SIG-M5 treated with dmso at 0.1 percent for 504 hours (cell line): ENCODE results near the gene AOPEP.

Experiments used
- DNase-seq: peaks from one replicate; lab custom pipeline; 2025; ENCODE audit not compliant: unreplicated experiment; lab: John Stamatoyannopoulos, UW

The AOPEP gene

DNA sequence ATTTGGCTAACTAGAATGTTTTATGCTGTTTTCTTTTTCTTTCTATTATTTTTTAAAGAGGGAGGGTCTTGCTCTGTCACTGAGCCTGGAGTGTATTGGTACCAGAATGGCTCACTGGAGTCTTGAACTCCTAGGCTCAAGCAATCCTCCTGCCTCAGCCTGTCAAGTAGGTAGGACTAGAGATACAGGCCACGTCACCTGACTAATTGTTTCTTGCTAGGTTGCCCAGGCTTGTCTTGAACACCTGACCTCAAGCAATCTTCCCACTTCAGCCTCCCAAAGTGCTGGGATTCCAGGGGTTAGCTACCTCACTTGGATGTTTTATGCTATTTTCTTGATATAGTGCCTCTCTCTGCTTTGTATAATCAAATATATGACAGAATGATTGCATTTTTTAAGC lies 166.2 kb downstream of the AOPEP start:
- no peak for DNase-seq

DNA sequence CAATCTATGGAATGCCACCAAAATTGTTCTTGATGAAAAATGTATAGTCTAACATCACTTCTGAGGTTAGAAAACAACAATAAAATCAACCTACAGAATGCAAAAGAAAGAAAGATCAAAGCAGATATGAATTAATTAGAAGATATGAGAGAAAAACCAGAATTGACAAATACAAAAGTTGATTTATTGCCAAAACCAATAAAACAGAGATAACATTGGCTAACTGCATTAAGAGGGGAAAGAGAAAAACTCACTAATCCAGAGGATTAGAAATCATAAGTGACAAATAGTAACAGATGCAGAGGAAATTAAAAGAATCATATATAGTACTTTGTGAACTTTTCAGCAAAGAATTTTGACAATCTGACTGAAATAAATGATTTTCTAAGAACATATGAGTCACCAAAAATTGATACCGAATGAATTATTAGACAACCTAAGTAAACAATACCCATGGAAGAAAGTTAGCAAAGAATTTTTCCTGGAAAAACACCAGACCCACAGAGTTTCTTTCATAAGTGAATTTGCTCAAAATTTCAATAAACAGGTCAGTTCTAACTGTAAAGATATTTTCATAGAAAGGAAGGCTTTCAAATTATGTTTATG lies 167.7 kb downstream of the AOPEP start:
- DNase-seq: no peak

DNA sequence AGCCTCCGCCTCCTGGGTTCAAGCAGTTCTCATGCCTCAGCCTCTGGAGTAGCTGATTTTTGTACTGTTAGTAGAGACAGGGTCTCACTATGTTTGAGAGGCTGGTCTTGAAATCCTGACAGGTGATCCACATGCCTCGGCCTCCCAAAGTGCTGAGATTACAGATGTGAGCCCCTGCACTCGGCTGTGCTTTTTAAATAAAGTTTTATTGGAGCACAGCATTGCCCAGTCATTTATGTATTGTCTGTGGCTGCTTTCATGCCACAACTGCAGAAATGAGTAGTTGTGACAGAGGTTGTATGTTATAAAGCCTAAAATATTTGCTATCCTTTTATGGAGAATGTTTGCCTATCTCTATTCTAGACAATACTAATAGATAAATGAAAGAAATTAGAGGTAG lies 169.2 kb downstream of the AOPEP start:
- DNase-seq: no peak

DNA sequence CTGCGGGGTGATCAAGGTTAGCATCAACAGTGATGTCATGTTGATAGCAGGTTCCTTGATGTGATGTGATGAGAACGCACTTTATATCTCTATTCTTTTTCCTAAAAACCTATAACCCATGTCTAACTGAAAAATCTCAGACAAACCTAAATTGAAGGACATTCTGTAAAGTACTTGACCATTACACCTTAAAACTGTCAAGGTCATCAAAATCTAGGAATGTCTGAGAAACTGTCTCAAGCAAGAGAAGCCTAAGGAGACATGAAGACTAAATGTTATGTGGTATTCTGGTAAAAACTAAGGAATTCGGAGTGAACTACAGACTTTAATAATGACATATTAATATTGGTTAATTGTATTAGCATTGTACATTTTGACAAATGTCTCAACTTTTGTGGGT lies 170.0 kb downstream of the AOPEP start:
- DNase-seq: no peak

DNA sequence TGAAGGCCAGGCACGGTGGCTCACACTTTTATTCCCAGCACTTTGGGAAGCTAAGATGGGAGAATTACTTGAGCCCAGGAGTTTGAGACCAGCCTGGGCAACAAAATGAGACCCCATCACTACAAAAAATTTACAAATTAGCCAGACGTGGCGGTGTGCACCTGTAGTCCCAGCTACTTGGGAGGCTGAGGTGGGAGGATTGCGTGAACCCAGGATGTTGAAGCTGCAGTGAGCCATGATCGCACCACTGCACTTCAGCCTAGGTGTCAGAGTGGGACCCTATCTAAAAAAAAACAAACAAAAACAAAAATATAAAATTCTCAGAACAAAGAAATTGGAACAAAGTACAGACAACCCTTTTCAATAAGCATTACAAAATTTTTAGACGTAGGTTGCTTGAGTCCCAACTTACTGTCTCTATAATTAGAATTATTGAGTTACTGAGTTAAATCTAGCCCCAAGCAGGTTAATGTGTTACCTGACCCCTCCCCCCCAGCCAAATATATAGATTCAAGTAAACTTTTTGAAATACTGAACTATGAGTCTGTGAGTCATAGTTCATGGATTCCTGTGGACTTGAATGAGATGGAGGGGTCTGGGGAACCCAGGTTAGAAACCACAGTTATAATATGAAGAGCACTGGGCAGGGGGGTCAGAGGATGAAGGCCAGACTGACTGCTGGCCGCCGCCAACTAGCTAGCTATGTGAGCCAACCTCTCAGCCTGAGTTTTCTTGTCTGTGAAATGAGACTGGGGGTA lies 173.1 kb downstream of the AOPEP start:
- DNase-seq: no peak

DNA sequence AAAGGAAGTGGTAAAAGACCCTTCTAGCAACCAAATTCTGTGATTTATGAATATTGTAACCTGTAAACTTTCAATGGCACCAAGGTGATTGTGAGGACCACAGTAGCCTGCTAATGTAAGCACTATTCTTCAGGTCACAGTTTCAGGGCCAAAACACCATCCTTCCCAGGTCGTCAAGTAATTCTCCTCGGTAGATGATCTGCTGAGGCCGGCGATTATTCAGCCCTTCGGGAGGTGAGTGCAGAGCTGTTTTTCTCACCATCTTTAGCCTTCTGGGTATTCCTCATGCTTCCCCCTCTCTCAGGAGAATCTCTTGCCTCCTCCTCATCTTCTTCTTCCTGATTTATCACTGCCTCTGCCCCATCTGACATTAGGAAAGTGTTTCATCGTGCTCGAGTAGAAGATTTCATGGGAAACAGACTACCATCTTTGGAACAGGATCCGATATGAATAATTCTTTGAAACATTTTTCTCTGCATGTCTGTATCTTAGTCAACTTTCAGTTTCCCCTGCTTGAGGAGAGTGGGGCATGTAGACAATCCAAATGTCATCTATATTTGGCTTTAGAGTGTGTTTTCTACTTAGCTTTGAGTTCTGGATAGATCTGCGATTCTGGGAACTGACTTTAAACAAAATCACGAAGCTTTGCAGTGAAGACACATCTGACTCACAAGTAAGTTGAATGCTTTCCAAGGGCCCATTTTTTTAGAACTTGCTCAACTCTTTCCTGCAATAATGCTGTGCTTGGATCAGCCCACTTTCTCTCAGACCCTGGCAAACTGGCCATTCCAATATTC lies 173.9 kb downstream of the AOPEP start:
- no peak for DNase-seq

DNA sequence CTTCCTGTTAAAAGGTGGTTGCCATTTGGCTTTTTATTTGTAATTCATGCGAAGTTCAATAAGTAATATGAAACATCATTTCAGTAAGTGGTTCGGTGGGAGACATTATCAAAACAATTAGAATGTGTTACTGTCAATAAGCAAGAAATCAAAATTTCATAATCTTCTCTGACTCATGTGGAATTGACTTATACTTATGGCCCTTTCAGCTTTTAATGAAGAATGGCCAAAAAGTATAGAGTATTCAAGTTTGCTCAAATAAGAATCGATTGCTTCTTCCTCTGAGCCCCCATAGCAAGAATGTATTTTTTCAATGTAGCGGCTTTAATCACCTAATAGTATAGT lies 174.5 kb downstream of the AOPEP start:
- no peak for DNase-seq

DNA sequence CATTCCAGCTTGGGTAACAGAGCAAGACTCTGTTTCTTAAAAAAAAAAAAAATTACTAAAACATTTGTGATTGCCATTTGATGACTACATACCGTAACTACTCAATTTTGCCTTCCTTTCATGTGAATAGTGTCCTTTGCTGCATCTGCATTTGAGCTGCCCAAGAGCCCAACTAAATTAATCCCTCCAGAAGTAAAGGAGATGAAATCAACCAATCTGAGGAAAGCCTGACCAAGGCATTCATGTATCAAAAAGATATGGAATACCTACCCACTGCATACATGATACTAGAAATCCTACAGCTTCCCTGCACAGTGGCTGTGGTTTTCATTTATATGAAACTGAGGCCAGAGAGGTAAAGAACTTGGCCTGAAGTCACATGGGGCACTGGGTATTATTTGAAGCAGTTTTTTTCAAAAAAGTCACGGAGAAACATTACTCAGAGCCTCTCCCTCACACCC lies 177.5 kb downstream of the AOPEP start:
- no peak for DNase-seq

DNA sequence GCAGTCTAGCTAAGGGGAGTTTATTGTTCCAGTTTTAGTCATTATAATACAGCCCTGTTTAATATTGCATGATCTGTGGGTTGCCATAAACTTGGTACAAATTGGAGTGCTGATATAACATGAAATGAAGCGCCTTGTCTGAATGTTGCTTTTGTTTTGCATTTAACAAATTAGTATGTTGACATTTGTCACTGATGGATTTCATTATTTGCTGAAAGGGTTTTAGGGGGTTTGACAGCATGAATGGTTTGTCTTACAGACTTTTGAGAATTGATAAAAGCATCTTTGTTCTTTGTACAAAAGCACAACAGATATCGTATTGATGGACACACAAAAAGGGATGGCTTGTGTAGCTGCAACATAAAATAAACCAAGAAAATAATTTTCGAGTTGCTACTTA lies 178.3 kb downstream of the AOPEP start:
- no peak for DNase-seq

DNA sequence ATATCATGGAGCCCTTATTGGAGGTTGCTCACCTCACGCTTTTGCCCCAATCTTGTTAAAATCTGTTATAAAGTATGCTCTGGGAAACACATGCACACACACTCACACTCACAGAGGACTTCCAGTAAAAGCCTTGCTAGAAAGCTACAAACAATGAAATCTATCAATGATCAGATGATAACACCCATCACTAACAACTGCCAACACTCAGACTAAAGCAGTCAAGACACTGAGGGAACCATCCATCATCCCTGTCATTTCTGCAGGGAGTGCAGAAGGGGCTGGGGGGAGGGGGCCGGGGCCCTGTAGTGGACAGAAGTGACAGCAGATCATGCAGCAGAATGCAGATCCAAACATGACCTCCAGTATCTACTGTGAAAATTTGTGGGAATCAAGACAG lies 179.1 kb downstream of the AOPEP start:
- DNase-seq: no peak

DNA sequence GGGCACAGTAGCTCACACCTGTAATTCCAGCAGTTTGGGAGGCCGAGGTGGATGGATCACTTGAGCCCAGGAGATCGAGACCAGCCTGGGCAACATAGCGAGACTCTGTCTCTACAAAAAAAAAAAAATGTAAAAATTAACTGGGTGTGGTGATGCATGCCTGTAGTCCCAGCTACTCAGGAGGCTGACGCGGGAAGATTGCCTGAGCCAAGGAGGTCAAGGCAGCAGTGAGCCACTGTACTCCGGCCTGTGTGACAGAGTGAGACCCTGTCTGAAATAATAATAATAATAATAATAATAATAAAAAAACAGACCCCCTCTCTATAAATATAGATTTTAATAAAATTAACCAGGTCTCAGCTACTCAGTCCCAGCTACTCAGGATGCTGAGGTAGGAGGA lies 179.7 kb downstream of the AOPEP start:
- DNase-seq: no peak

DNA sequence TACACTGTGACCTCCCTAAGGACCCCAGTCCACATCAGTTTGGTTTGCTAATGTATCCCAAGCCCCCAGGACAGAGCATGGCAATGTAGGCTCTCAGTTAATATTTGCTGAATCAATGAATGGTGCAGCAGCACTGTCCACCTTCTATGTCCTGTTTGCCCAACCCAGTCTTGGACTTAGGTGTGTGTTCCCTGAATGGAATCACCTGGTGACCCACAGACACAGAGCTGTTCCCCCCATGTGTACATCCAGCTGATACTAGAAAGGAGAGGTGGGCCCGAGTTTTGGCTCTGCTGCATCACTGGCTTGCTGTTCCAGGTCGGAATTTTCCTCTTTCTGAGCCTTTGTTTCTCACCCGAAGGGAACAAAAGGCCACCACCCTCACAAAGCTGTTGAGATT lies 180.2 kb downstream of the AOPEP start:
- no peak for DNase-seq

DNA sequence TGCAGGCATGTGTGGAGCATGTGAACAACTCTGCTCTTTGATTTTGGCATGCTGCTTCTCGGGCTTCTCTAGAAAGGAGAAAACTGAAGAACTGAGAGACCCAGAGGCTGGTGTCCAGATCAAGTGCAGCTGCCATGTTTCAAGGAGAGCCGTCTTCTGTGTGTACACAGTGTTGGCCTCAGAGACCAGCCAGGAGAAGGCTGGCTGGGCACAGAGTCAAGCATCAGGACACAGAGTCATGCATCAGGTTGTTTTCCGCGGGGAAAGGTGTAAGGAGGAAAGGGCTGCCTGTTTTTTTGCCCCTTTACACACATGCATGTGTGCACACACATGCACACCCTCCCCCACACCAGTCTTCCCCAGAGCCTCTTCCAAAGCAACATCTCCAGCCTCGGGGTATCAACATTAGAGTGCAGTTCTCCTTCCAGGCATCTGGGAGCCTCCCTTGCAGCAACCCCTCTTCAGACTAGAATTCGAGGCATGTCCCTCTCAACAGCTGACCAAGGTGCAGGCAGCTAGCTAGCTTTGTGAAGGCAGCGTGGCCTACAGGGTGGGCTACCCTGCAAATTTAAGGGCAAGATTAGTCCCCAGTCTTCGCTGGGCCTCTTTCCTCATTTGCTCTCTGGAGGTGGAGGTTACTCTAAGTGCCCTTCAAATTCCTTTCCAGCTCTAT lies 180.9 kb downstream of the AOPEP start:
- DNase-seq: no peak

DNA sequence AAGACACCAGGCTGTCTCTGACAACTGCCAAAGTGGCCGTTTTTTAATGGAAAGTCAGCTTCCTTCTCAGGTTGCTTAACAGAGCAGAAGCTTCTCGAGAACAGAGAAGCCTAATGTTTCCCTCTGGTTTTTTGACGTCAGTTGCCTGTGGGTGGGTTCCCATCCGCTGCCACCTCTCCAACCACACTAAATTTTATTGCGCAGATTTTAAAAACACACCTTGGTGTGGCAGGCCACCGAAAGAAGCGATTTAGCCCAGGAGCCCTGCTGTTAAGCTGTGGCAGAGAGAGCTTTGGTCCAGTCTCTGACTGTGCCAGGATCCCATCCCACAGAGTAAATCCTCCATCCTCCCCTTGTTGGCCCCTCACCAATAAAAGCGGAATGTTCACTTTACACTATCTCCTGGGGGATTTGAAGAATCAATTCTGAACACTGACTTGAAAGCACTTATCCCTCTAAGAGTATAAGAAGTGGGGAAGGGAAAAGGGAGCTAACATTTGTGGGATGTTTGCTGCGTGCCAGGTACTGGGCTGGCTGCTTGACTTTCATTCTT lies 181.6 kb downstream of the AOPEP start:
- no peak for DNase-seq

DNA sequence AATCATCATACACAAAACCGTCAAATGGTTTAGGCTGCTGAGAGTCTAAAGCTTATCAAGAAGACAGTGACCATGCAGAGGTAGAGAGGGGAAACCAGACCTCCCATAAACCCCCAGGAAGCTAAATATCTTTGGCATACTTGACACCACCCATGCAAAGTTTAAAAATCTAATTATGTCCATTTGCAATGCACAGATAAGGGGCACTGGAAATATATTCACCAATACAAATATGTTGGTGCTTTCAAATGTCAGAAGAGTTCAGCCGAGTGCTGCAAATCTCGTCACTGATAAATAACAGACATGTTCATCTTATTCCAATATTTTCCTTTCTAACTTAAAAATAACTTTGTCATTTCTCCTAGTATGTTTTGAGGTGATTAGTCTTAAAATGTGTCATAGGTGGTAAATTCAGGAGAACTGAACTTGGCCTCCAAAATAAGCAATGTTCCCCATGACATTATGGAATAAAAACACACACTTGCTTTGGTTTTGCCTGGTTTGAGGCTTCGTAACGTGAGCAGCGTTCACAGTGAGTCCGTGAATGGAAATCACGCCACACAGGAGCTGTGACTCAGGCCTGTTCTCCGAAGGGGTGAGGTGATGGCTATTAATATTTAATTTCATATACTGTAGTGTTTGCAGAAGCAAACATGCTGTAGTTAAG lies 182.2 kb downstream of the AOPEP start:
- no peak for DNase-seq

DNA sequence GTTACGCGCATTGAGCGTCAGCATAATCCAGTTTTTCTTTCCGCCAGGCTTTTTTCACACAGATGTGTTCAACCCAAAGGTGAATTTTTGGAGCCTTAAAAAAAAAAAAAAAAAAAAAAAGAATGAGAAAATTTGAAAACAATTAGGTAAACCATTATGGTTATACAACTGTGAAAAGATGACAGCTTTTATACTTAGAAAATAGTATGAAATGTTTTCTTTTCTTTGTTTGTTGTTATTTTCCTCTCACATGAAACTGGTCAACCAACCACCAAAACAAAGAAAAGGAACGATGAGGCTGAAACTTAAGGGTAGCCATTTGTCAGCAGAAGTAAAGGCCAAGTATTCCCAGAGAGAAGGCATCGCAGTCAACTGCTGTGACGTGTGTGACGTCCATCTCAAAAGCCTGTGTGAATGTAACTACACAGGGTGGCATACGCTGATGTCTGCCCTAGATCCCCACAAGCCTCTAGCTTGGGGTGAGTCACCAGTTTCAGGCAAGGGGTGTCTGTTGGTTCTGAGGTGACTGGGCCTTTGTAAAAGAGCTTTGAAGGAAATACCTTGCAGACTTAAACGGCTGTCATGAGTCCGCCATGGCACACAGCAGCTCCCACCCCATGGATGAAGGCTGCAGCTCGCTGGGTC lies 182.9 kb downstream of the AOPEP start:
- DNase-seq: no peak

DNA sequence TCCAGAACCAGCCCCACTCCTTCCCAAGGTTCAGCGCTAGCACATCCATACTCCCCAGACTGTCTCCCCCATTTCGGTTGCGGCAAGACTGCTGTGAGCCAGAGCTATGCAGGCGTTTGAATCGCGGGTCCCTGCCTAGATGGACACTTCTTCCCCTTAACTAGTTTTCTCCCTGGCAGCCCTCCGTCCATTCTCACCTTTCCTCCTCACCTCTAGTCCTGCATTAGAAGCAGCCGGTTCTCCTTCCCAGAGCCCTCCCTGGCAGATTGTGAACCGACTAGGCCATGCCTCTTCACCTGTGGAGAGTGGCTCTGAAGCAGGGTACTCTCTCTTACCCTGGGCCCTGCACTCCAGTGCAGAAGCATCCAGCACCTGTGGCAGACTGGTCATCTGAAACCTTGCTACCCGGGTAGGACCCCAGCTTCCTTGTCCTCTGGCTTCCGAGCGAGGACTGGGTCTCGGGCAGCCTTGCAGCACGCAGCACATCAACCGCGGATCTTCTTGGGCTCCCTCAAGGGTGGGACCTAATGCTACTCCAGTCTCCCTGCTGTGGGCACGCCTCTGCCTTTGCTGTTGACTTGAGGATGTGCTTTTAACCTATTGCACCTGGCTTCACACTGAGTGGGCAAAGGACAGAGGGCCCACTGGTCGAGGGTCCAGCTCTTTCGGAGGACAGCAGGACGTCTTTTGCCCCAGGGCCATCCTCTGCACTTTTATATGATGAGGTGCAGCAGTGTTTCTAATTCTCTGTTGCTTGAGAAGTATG lies 183.6 kb downstream of the AOPEP start:
- DNase-seq: no peak

DNA sequence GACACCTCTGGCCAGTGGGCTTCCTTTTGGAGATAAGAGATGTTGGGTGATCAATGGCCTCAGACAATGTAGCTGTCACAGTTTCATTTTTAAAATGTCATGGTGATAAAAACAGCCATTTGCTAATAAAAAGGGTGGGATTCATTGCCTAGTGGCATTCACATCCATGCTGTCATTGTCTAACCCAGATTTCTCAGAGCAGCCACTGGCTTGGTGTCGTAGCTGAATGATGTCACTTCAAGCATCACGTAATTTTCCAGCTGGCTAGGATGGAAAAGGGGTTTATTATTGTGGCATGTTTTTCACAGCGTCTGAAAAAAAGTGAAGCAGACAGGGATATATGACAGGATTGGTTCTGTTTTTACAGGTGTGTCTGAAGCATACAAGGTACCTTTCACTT lies 184.7 kb downstream of the AOPEP start:
- DNase-seq: no peak

DNA sequence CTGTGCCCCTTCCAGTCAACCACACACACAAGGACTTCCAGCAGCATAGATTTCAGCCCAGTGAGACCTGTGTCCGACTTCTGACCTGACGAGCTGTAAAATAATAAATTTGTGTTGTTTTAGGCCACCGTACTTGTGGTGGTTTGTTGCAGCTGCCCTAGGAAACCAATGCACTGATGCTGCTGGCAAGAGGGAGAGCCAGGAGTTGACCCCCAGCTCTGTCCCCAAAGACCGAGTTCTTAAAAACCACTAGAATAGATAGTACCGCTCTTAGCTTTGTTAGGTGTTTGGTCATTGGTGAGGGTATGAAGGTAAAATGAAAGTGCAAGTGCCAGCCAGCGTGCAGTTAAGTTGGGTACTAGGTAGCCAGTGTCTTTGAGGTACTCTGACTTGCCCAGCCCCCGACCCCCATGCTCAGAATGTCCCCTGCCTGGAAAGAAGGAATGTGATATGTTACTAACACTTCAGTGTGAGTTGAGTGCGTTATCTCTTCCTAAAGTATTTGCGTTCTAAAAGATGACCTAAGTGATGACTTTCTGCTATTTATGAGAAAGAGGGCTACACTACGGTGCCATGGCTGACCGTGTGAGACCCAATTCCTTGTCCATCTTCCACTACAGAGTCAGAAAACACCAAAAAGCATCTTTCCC lies 185.6 kb downstream of the AOPEP start:
- DNase-seq: no peak
